ENCODE data around the gene AP1M2.
"Not testable (repeated sequence)": the region's sequence is repeated elsewhere in the genome, so short reads cannot be mapped to it uniquely, and the experiment has no call there.

Gene AP1M2

GRCh38 chr19:10560154-10560553 is 27.0 kb downstream of the AP1M2 start:
- DNase-seq = no peak

DNA sequence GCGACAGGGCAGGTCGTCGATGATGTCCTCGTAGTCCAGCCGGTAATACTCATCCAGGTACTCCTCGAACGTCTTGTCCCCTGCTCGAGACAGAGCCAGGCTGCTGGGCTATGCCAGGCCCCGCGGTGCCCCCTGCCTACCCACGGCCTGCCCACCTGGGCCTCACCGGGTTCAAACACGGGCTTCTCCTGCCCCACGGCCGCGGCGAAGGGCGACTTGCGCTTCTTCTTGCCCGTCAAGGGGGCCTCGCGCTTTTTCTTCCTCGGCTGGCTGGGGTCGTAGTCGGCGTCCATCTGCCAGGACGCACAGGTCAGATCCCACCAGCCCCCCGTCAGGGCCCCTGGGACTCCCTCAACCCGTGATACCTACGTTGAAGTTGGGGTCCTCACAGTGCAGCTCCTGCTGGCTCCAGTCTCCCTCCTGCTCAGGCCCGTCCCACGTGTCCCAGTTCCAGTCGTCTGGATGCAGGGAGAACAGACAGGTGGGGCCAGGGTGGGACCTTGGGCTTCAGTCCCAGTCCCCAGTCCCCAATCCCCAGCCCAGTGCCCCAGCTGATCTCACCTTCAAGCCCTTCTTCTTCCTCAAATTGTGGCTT is 29.4 kb downstream of the AP1M2 start:
- DNase-seq = no peak

- DNase-seq = no peak
Observed at GRCh38 chr19:10555610-10555973, 31.5 kb downstream of the AP1M2 start.

DNA sequence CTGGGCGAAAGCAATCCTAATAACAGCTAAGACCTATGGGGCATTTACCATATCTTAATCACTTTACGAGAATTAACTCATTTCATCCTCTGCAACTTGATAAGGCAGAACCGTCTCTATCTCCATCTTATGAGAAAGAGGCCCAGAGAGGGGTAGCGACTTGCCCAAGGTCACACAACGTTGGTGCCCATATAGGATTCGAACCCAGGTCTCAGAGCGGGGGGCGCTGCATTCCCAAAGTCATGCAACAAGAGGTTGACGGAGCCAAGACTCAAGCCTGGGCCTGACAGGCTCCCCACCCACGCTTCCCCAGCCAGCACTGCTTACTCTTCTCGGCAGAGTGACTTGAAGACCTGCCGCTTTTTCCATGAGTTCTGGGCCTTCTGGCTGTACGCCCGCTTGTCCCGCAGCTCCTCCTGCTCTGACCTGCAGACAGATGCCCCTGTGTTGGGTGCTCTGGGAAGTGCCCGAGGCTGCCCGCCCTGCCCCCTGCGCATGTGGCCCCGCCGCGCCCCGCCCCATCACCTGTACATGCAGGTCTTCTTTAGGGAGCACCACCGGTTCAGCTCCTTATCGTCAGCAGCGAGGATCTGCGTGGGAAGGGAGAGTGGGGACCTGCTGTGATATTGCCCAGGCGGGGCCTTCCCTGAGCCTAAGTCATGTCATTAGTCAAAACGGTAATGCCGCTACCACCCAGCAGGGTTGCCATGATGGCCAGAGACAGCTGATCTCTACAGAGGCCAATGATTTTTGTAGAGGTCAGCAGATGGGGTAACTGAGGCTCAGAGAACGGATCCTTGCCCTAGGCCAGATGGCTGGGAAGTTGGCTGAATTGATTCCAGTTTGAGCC is 32.1 kb downstream of the AP1M2 start:
- DNase-seq = no peak

GRCh38 chr19:10553943-10554381 is 33.1 kb downstream of the AP1M2 start:
- no peak for DNase-seq

- no peak for DNase-seq
Observed at GRCh38 chr19:10553087-10553667, 33.9 kb downstream of the AP1M2 start.

DNA sequence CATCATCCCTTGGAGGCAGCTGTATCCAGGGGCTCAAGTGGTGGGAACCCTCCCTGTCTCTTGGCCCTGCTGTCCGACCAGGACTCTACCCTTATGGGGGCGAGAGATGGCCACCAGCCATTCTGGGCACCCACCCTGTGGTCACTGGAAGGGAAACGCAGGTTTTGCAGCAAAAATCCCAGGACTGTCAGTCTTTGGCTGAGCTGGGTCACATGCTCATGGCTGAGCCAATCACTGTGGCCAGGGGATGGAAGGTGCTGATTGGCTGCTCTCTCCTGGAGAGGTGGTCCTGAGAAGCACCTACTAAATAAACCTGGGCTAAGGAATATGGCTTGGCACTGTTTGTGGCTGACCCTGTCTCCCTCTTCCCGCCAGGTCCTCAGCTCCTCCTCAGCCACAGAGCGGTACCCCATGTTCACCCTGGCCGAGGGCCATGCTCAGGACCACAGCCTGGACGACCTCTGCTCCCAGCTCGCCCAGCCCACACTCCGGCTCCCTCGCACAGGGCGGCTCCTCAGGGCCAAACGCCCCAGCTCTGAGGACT is 34.5 kb downstream of the AP1M2 start:
- no peak for DNase-seq

GRCh38 chr19:10551698-10552301 is 35.3 kb downstream of the AP1M2 start:
- no peak for DNase-seq

GRCh38 chr19:10551006-10551405 is 36.1 kb downstream of the AP1M2 start:
- not testable (repeated sequence) for DNase-seq

GRCh38 chr19:10550336-10550735 is 36.8 kb downstream of the AP1M2 start:
- DNase-seq = no peak

GRCh38 chr19:10549733-10550132 is 37.4 kb downstream of the AP1M2 start:
- DNase-seq = no peak

- no peak for DNase-seq
Observed at GRCh38 chr19:10548746-10549276, 38.3 kb downstream of the AP1M2 start.

- DNase-seq = no peak
Observed at GRCh38 chr19:10546817-10547216, 40.3 kb downstream of the AP1M2 start.

GRCh38 chr19:10544753-10545251 is 42.3 kb downstream of the AP1M2 start:
- no peak for DNase-seq

- DNase-seq = no peak
Observed at GRCh38 chr19:10544242-10544752, 42.8 kb downstream of the AP1M2 start.

- peak; percentile 34 for DNase-seq
Observed at GRCh38 chr19:10543420-10544241, 43.5 kb downstream of the AP1M2 start, which contains the start of gene ATG4D. ATG4D (plus strand) TSS chr19:10543904; CDS start chr19:10544091, 187 bp downstream.

DNA sequence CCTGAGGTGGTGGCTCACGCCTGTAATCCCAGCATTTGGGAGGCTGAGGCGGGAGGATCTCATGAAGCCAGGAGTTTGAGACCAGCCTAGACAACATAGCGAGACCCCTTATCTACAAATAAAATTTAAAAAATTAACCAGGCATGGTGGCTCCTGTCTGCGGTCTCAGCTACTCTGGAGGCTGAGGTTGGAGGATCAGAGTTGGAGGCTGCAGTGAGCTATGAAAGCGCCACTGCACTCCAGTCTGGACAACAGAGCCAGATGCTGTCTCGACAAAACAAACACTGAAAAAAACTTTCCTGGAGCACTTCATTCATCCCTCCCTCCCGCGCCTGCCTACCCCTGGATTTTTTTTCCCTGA is 44.1 kb downstream of the AP1M2 start:
- DNase-seq = no peak

DNA sequence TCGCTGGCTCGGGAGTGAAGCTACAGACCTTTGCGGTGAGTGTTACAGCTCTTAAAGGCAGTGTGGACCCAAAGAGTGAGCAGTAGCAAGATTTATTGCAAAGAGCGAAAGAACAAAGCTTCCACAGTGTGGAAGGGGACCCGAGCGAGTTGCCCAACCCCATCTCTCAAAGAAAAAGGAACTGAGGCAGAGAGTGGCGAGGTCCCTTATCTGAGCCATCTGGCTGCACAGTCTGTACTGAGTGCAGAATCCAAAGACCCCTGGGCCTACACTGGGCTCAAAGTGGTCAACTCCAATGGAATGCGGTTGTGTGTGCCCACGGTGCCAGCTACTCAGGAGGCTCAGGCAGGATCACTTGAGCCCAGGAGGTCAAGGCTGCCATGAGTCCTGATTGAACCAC is 48.1 kb downstream of the AP1M2 start:
- not testable (repeated sequence) for DNase-seq

- no peak for DNase-seq
Observed at GRCh38 chr19:10538204-10538983, 48.7 kb downstream of the AP1M2 start.

DNA sequence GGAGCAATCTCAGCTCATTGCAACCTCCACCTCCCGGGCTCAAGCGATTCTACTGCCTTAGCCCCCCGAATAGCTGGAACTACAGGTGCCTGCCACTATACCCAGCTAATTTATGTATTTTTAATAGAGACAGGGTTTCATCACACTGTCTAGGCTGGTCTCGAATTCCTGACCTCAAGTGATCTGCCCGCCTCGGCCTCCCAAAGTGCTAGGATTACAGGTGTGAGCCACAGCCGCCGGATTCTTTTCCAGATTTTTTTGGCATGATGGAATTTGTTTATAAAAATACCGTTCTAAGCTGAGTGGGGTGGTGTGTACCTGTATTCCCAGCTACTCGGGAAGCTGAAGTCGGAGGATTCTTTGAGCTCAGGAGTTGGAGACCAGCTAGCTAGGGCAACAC is 49.4 kb downstream of the AP1M2 start:
- no peak for DNase-seq

GRCh38 chr19:10535613-10536012 is 51.5 kb downstream of the AP1M2 start:
- DNase-seq = no peak
